Measurements from ENCODE around the gene ITGA5.

- TF ChIP-seq, protein P1, sequence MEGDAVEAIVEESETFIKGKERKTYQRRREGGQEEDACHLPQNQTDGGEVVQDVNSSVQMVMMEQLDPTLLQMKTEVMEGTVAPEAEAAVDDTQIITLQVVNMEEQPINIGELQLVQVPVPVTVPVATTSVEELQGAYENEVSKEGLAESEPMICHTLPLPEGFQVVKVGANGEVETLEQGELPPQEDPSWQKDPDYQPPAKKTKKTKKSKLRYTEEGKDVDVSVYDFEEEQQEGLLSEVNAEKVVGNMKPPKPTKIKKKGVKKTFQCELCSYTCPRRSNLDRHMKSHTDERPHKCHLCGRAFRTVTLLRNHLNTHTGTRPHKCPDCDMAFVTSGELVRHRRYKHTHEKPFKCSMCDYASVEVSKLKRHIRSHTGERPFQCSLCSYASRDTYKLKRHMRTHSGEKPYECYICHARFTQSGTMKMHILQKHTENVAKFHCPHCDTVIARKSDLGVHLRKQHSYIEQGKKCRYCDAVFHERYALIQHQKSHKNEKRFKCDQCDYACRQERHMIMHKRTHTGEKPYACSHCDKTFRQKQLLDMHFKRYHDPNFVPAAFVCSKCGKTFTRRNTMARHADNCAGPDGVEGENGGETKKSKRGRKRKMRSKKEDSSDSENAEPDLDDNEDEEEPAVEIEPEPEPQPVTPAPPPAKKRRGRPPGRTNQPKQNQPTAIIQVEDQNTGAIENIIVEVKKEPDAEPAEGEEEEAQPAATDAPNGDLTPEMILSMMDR (IDR thresholded peaks at IDR 0.05), result peak; percentile 84 to 96 (median 90)
- TF ChIP-seq POLR2A (IDR thresholded peaks at IDR 0.05), result no peak
Measured at GRCh38 chr12:54370171-54370730, 48.8 kb downstream of the ITGA5 start.
